Non-pigmented ciliary epithelial cell (primary cell): ENCODE data around the gene IGHMBP2.

Experiments
- DNase-seq: peaks from one replicate; pipeline ENCODE4 v3.0.0-alpha.2; 2010; ENCODE audit warnings: low read depth

Gene IGHMBP2

DNA sequence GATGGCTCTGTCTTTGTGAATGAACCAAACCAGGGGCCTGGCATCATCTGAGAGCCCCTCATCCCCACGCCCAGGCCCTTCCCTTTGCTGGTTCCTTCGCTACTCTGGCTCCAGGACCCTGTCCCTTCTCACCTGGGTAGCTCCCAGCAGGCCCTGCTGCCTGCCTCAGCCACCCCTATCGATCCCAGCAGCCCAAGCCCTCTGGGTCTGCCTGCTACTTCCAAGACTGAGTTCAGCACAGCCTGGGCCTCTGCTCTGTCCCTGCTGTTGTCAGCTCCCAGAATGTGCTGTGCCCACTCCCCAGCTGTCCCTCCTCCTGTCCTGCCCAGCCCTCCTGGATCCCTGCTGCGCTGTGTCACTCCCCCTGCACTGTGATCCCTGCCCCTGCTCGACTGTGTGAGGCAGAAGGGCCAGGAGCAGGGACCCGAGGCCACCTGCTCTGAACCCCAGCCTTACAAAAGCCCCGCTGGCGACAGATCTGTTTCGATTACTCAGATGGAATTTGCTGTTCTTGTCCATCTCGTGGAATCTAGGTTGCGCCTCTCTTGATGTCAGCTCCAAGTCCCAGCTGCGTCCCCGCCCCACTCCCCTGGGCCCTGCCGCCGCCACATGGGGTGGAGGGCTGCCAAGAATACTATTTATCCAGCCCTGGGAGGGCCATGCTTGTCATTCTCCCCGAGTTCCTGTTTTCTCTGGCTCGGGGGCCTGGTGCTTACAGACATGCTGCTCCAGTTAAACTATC, 13.0 kb upstream of the IGHMBP2 start:
- peak; percentile 36 for DNase-seq

DNA sequence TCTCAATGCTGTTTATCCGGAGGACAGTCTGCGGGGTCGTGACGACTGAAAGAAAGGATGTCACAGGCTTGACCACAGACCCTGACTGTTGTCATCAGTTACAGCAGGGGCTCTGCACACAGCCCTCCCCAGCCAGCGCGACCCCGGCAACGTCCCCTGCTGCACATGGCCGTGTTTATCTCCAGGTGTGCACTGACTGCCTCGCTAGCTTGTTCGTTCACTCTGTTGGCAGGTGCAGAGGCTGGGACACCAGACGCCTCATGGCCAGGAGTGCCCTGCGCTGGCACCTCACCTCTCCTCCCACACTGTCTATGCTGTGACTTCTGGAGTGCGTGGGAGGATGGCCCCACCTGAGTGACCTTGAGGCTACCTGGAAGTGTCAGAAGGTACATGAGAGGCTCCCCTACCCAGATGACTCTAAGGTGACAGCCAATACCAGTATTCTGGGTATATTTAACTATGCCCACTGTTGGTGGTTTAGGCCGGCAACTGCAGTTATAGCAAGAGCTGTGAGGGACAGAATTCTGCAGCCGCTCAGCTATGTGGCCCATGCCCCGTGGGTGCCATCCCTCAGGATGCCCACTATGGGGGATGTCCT, 12.2 kb upstream of the IGHMBP2 start:
- DNase-seq = no peak

DNA sequence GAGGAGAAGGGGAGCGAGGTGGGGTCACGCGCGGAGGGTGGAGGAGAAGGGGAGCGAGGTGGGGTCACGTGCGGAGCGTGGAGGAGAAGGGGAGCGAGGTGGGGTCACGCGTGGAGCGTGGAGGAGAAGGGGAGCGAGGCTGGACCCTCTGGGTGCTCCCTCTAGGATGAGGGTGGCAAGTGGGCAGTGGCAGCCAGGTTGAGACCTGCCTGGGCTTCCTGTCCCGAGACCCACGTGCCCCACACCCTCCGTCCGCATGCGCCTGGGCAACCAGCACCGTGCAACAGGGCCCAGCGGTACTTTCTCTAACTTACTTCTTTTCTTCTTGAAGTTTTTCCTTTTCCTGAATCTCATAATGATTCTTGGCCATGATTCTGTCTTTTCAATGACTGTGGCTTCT, 11.1 kb upstream of the IGHMBP2 start:
- no peak for DNase-seq

DNA sequence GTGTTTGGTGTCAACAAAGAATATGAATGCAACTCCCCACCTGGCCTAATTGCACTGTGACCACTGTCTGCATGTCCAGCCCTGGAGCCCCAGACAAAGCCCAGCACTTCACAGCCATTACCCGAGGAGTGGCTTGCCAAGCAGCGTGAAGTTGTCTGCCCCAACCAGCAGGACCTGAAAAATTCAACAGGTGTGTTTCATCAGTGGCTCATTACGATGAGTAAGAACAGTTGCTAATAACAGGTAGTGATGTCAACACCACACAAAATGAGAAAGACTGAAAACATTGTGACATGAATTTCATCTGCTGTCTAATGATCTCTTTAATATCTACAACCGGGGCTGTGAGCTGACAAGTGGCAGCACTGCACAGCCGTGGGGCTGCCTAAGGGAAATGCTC, 10.4 kb upstream of the IGHMBP2 start:
- DNase-seq = no peak

DNA sequence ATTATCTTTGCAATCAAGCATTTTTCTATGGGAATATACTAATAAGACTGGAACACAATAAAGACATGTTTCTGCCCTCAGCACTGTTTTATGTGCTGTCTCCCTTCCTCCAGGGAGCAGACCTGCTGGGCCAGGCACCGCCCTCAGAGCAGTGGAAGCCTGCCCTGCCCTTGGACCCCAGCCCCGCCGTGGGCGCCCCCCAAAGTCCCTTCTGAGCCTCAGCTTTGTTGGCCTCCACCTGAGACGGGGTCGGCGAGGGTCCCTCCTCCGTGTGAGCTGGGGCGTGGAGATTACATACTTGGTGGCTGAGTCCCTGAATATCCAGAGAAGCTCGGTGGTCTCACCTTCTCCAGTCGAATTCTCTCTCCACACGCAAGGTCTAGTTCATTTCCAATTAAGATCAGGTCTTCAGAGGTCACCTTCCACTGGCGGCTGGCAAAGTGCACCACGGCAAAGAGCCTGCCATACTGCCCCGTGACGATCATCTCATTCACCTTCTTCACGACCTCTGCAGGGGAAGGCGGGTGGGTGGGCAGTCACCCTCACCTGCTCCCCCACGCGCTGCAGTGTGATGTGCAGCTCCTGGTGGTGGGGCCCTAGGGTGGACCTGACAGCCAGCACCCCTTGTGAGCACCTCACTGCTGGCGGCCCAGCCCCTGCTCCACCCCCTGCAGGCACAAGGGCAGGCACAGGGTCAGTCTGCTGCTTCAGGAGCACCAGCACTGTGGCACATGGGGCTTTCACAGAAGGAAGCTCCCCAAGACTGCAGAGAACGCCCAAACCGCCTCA, 7.3 kb upstream of the IGHMBP2 start:
- no peak for DNase-seq

DNA sequence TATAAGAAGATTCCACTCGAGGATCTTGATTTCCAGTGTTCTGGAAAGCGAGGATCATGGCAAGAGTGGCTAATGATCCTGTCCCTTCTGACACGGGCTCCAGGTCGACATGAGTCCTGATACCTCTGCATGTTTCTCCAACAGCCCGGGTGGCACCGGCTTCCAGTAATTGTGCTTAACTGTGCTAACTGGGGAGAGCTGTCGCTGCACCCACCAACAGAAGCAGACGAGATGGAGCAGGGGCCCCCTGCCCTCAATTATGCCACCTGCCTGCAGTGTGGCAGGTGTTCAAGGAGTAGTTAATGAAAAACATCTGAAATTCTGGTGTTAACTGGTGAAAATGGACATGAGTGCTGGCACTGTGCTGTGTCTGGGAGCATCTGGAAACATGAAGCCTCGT, 6.2 kb upstream of the IGHMBP2 start:
- DNase-seq = no peak

DNA sequence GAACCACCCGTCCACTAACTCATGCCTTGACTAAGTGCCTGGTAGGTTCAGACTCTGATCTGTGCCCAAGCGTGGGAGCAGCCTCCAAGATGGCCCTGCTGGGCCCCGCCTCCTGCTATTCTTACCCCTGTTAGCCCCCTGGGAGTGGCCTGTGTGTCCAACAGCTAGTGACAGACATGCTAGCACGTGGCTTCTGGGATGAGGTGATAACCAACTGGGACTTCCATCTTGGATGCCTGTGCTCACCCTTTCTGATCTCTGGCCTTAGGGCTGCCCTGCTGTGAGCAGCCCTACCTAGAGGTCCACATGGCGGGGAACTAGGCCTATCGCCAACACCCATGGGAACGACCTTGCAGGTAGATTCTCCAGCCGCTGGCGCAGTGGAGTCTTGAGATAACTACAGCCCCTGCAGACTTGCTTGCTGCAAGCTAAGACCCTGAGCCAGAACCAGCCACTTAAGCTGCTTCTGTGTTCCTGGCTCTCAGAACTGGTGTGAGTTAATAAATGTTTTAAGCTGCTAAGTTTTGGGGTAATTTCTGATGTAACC, 2.8 kb upstream of the IGHMBP2 start:
- DNase-seq = no peak

DNA sequence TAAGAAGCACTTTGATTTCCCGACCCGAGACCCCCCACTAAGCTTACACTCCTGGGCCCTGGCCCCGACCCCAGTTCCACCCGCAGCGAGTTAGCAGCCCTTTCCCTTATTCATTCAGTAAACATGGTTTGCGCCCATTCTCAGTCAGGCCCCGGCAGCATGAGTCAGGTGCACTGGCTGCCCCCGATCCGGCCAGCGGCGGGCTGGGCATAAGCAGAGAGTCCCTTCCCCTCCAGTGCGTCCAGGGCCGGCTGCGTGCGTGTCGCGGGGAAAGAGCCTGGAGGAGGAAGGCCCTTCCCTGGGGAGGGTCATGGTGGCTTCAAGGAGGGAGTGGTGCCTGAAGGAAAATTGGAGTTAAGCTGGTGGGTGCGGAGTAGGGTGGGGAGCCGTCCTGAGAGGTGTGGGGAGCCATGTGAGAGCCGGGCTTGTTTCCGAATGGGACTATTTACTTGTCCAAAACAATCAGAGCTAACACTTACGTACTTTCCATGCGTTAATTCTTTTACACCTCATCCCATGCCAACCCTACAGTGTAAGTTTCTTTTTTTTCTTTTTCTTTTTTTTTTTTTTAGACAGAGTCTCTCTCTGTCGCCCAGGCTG, 657 bp downstream of the IGHMBP2 start:
- no peak for DNase-seq

DNA sequence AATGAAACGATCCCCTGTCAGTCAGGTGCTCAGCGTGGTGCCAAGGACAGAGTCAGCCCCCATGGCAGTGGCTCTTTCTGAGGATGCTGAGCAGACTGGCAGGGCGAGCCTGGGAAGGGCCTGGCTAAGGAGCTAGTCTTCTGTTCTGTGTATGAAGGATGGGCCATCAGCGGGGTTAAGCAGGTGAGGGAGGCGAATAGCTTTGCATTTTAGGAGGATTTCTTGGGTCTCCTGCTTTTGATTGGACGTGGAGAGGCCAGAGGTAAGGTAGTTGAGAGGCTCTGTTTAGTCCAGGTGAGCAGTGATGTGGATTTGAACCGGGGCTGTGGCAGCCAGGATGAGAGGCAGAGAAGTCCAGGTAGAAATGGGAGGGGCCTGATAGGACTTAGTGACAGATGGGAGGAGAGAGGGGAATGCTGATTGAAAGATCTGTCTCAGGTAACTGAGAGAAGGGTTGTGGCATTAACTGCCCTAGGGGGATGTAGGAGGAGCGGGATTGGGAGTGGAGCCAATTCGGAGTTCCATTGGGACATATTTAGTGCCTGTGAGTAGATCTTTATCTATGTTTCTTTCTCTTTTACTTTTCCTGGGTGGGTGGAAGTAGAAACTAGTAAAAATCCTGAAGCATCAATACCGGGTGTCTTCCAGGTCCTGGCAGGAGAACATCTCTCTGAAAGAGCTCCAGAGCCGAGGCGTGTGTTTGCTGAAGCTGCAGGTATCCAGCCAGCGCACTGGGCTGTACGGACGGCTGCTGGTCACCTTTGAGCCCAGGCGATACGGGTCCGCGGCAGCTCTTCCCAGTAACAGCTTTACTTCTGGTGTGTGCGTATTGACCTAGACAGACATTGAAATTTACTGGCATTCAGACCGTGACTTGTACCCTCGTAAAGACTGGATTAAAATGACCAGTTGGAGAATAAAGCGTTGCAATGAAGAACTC, 2.0 kb downstream of the IGHMBP2 start:
- DNase-seq = no peak

DNA sequence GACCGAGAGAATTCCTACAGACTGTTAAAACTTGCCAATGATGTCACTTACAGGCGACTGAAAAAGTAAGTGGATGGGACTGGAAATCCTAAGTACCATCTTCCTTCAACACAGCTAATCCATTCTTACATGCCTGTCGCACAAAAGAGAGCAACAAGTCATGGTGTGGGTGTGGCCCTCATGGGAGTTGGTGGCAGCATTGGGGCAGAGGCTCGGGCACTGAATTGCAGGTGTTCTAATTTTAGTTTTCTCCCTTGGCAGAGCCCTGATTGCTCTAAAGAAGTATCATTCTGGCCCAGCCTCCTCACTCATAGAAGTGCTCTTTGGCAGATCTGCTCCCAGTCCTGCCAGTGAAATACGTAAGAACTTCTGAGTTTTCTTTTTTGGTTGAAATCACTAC, 4.6 kb downstream of the IGHMBP2 start:
- DNase-seq = no peak

DNA sequence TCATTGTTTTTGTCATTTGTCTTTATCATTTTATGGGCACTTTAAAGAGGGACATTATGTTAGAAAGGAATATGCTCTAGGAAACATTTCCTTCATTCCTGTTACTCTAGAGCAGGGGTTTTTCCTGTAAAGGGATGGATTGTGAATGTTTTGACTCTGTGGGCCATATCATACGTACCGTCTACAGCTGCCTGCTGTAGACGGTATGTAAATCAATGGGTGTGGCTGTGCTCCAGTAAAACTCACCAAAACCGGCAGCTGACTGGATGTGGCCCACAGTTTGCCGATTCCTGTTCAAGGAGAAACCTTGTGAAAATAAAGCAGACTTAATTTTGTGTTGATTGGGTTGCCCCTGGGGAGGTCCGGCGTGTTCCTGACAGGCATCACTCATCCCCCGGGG, 7.3 kb downstream of the IGHMBP2 start:
- no peak for DNase-seq

DNA sequence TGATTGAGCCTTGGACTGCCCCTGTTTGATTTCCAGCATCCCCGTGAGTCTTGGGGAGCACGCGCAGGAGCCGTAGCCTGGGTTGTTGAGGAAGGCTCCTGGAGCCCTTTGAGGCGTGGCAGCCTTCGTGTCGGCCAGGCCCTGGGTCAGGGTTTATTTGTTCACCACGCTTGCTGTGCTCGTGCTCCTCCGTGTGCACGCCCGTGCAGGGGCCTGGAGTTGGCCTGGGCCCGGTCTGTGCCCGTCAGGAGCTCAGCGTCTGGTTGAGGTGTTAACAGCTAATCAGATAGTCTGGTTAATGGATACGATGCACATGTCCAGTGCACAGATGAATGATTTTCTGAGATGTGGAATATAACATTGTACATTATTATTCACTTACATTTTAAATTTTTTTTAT, 8.0 kb downstream of the IGHMBP2 start:
- DNase-seq = no peak

DNA sequence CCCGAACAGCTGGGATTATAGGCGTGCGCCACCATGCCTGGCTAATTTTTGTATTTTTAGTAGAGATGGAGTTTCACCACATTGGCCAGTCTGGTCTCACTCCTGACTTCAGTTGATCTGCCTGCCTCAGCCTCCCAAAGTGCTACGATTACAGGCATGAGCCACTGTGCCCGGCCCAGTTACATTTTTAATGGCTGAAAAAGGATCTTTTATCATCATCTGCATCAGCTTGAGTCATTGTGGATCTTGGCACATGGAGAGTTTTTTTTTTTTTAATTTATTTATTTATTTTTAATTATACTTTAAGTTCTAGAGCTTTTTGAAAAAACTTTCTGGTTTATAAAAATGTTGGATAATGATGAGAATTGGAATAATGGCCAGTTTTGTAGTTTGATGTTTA, 8.6 kb downstream of the IGHMBP2 start:
- DNase-seq = no peak

DNA sequence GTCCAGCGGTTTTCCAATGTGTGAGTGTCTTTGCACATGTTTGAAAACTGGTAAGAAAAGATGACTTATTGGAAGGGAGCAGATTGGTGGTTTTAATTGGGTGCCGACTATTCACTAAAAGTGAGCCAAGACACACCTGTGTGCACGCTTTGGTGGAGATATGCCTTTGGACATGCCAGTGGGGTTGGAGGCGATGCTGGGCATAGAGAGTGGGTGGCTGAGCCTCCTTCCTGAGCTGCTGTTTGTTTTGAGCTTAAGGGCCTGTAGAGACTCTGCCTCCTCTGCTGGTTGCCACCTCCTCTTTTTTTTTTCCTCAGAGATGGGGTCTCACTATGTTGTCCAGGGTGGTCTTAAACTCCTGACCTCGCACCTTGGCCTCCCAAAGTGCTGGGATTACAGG, 9.5 kb downstream of the IGHMBP2 start:
- no peak for DNase-seq

DNA sequence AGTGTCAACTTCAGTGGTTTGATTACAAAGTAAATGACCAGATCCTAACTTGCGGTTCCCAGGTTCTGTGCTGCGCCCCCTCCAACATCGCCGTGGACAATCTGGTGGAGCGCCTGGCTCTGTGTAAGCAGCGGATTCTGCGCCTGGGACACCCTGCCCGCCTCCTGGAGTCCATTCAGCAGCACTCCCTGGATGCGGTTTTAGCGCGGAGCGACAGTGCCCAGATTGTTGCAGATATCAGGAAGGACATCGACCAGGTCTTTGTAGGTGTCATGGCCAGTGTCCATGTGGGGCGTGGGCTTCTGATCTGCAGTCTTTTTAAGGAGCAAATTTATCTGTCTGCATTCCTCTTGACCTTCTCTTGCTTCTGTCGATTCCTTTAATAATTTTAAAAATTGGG, 11.1 kb downstream of the IGHMBP2 start:
- no peak for DNase-seq

DNA sequence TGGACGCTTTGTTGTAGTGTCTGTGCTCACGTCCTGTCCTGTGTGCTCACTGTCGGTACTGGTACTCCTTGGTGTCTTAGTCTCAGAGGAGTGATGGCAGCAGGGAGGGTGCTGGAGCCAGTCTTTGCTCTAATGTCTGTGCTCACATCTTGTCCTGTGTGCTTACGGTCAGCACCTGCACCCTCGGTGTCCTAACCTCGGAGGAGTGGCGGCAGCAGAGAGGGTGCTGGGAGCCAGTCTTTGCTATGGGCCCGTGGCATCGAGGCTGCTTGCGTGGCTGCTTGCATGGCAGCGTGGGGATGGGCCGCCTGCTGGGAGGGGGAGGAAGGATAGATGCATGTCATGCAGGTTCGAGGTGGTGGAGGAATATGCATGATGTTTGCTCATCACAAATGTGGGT, 12.7 kb downstream of the IGHMBP2 start:
- no peak for DNase-seq

DNA sequence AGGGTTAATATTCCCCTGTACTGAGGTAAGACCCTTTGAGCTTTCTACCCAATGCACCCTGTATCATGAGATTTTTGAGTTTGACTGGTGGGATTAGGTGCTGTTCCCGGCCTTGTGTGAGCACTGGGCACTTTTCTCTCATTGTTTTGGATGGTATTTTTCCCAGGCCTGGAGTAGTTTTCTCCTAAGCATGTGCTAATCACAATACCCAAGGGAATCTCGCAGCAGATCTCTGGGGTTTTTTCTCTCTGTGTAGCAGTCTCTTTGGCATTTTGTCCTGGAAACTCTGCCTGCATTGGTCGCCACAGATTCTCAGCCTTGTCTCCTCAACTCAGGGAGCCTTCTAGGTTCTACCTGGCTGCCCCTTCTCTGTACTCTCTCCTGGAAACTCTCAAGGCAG, 19.9 kb downstream of the IGHMBP2 start:
- DNase-seq = no peak

DNA sequence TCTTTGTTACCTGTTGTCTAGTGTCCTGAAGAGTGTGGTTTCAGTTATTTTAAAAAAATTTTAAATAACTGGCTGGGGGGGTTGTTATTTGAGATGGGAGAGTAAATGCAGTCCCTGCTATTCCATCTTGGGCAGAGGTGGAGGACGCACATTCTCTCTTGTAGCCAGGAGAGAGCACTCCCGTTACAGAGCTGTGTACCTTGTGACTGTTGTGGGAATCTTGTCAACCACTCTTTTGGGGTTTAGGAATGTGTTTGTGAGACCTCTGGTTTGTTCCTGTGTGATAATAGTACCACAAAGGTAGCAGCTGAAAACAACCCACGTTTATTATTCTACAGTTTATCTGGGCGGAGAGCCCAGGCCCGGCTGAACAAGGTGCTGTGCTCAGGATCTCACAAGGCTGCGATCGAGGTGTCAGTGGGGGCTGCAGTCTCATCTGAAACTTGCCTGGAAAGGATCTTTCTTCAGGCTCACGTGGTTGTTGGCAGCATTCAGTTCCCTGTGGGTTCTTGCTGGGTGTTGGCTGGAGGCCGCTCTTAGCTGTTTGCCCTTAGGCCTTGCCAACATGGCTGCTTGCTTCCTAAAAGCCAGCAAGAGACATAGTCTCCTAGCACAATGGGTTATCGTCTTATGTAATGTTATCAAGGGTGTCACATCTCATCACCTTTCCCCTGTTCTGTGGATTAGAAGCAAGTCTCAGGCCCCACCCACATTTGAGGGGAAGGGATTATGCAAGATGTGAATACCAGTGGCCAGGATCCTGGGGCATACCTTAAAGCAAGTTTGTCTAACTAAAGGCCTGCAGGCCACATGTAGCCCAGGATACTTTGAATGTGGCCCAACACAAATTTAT, 20.6 kb downstream of the IGHMBP2 start:
- no peak for DNase-seq

DNA sequence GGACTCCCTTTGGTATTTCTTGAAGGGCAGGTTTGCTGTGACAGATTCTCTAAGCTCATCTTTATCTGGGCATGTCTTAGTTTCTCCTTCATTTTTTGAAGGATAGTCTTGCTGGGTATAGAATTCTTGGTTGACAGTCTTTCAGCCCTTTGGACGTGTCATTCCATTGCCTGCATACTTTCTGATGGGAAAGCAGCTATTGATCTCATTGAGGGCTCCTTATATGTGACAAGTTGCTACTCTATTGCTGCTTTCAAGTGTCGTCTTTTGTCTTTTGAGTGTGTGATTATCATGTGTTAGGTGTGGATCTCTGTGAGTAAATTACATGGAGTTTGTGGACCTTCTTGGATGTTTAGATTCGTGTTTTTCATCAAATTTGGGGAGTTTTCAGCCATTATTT, 21.9 kb downstream of the IGHMBP2 start:
- no peak for DNase-seq

DNA sequence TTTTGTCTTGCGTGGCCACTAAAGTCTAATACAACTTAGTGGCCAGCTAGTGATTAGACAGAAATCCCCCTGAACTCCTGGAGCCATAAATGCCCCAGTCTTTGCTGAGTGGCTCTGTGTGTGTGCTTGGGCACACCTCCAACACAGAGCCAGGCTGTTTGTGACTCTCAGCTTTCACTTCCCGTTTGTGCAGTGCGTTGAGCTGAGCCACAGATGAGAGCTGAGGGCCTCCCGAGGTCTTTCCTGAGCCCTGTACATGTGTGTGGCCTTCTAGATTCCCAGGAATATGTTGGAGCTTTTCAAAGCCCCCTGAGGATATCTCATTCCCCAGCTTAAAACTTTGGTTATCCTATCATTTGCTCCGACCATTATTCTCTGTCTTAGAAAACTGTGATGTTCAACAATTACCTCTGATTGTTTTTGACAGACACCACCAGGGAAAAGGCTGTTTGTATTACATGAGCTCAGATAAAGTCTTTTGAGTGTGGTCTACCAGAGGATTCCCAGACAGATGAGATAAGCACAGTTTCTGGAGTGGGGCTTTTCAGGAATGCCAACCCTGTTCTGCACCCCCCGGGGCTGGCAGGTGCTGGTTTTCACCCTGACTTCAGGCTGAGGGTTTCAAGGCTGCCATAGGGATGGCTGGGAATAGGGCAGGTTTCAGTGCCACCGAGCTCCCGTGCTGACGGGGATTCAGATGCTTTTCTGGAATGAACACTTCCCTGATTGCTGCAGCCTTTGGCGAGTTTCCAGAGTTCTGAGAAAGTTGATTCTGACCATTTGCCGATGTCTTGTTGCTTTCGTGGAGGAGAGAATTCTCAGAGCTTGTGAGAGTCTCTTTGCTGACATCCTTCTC, 23.8 kb downstream of the IGHMBP2 start:
- no peak for DNase-seq
